Mucosa of descending colon (tissue), 3 donors: ENCODE data around the gene ACKR2. TPM values are rescaled to one million over a fixed set of nuclear protein-coding genes. Genes with fewer than 3 reads are reported as not detected.

Experiments
- ATAC-seq: fragments of 200-7000 bp; cut with Tn5 transposase; one replicate; pipeline ENCODE4 v1.9.1; 2020; ENCODE audit warnings: mild to moderate bottlenecking, moderate library complexity
- DNase-seq, 3 donors: peaks; one replicate each; pipeline ENCODE4 v3.0.0-alpha.2; 2020
- H3K36me3 ChIP-seq: fragments of 200-600 bp; one replicate; pipeline ENCODE4 v1.8.0; 2021; ENCODE audit warnings: low read depth, mild to moderate bottlenecking
- H3K4me1 ChIP-seq: fragments of 200-600 bp; one replicate; pipeline ENCODE4 v1.8.0; 2021; ENCODE audit warnings: low read depth, mild to moderate bottlenecking
- H3K4me3 ChIP-seq: fragments of 200-600 bp; one replicate; pipeline ENCODE4 v1.8.0; 2021; ENCODE audit warnings: mild to moderate bottlenecking
- H3K9me3 ChIP-seq: fragments of 200-600 bp; one replicate; pipeline ENCODE4 v1.8.0; 2021; ENCODE audit warnings: mild to moderate bottlenecking
- CTCF ChIP-seq: fragments of 200-600 bp; IDR thresholded peaks from one replicate; pipeline ENCODE4 v1.8.0; 2022; ENCODE audit warnings: antibody characterized with exemption, mild to moderate bottlenecking
- intact Hi-C, 2 donors: fragments of 100-400 bp; cut with DNase I in 1 of 2; cut with micrococcal nuclease in 1 of 2; formaldehyde crosslinking; loops; one replicate each; pipeline versions ENCODE4 v1.11.0 to v1.11.1; 2022; cut with DNase I, micrococcal nuclease
- total RNA-seq, 3 donors: library from RNA; stranded (reverse); fragmentation: NEBNext Ultra II Directional in 2 of 3; extraction: Animal tissue kit (Norgen Biotek cat#: 25700) in 2 of 3; gene quantifications; one replicate each; pipeline versions ENCODE4 v1.2.1 to v1.2.4, GENCODE V29; 2021 to 2023
- donor health status: DM: no; HTN: no; CAD: no; lungs with moderate emphysema.
- donor health status: DM: no; HTN: no; CAD: no.
- donor health status: DM: no; HTN: yes; CAD: no.

Gene ACKR2
- total RNA-seq, 3 donors from 2014 or later: 4.7 to 13.1 (median 10.4) TPM

- H3K36me3 ChIP-seq: no peaks in the 10 kb centered on the region
- no peak for TF ChIP-seq CTCF
- H3K4me3 ChIP-seq: no peak overlapping the region
- intact Hi-C loops: no loop called here
- no peaks in the 10 kb centered on the region for H3K9me3 ChIP-seq
- no peaks in the 10 kb centered on the region for H3K4me1 ChIP-seq
- ATAC-seq: no peak
- no peak for DNase-seq
These were observed 44.6 kb downstream of the ACKR2 start for GRCh38 chr3:42853739-42854302.

- H3K9me3 ChIP-seq: no peaks in the 10 kb centered on the region
- no peaks in the 10 kb centered on the region for H3K4me1 ChIP-seq
- no peak for ATAC-seq
- H3K36me3 ChIP-seq: no peaks in the 10 kb centered on the region
- intact Hi-C loops: no loop called here
- TF ChIP-seq CTCF: no peak
- no peak for DNase-seq
- no peak overlapping the region for H3K4me3 ChIP-seq
These were observed 45.9 kb downstream of the ACKR2 start for GRCh38 chr3:42855219-42855546.

GRCh38 chr3:42855547-42856380 is 46.5 kb downstream of the ACKR2 start:
- DNase-seq: no peak
- no peaks in the 10 kb centered on the region for H3K36me3 ChIP-seq
- no peak overlapping the region for H3K4me3 ChIP-seq
- no peak for TF ChIP-seq CTCF
- ATAC-seq: no peak
- H3K9me3 ChIP-seq: no peaks in the 10 kb centered on the region
- intact Hi-C loops: no loop called here
- H3K4me1 ChIP-seq: no peaks in the 10 kb centered on the region

GRCh38 chr3:42856544-42856943 is 47.3 kb downstream of the ACKR2 start:
- intact Hi-C loops: no loop called here

GRCh38 chr3:42864321-42864950 is 55.2 kb downstream of the ACKR2 start:
- Histone ChIP-seq H3K36me3 (no peaks in the 10 kb centered on the region), H3K4me1 (no peaks in the 10 kb centered on the region), H3K9me3 (no peaks in the 10 kb centered on the region), H3K4me3 (no peak overlapping the region)
- intact Hi-C loops: no loop called here
- ATAC-seq (no peak), DNase-seq (no peak)
- TF ChIP-seq CTCF: no peak

More at GRCh38 chr3:42856544-42856943, 47.3 kb downstream of the ACKR2 start:
- ATAC-seq: no peak
- TF ChIP-seq CTCF: no peak
- no peak for DNase-seq
- no peak overlapping the region for H3K4me3 ChIP-seq
- H3K4me1 ChIP-seq: no peaks in the 10 kb centered on the region
- no peaks in the 10 kb centered on the region for H3K9me3 ChIP-seq
- H3K36me3 ChIP-seq: no peaks in the 10 kb centered on the region
